Measurements from ENCODE around the gene CHRNE. TPM values are rescaled to one million over a fixed set of nuclear protein-coding genes. Genes with fewer than 3 reads are reported as not detected.

The CHRNE gene
- total and polyA plus RNA-seq, 2 of the 13 experiments (the other 11 are each of a cell fraction or from before 2014, with no cell fraction given), result 0.53 to 0.59 TPM

GRCh38 chr17:4908301-4908700 lies 5.4 kb upstream of the CHRNE start (continued):
- TF ChIP-seq MXD1 (CRISPR knock-in tag; IDR thresholded peaks at IDR 0.05) (no peak), HIVEP1 (CRISPR knock-in tag; IDR thresholded peaks at IDR 0.05) (no peak), ZGPAT (CRISPR knock-in tag; IDR thresholded peaks at IDR 0.05) (peak; percentile 43; the same call in 1 of the 2 replicates), TEAD3 (CRISPR knock-in tag; optimal IDR thresholded peaks at IDR 0.05; ENCODE audit: borderline replicate concordance) (peak; percentile 83), KLF12 (CRISPR knock-in tag; IDR thresholded peaks at IDR 0.05; ENCODE audit: borderline replicate concordance) (no peak), THAP11 (CRISPR knock-in tag; IDR thresholded peaks at IDR 0.05) (no peak), RBAK (CRISPR knock-in tag; IDR thresholded peaks at IDR 0.05) (no peak), ZNF431 (CRISPR knock-in tag; IDR thresholded peaks at IDR 0.05; ENCODE audit: borderline replicate concordance, low read depth) (no peak), HDAC6 (IDR thresholded peaks at IDR 0.05; ENCODE audit: low read depth, low read length) (no peak), PRDM15 (CRISPR knock-in tag; IDR thresholded peaks at IDR 0.05) (no peak), ZBTB10 (CRISPR knock-in tag; IDR thresholded peaks at IDR 0.05; ENCODE audit: borderline replicate concordance) (no peak)
- TF ChIP-seq, protein P1, sequence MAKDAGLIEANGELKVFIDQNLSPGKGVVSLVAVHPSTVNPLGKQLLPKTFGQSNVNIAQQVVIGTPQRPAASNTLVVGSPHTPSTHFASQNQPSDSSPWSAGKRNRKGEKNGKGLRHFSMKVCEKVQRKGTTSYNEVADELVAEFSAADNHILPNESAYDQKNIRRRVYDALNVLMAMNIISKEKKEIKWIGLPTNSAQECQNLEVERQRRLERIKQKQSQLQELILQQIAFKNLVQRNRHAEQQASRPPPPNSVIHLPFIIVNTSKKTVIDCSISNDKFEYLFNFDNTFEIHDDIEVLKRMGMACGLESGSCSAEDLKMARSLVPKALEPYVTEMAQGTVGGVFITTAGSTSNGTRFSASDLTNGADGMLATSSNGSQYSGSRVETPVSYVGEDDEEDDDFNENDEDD (CRISPR knock-in tag; IDR thresholded peaks at IDR 0.05; ENCODE audit: borderline replicate concordance), result peak; percentile 49; the same call in 1 of the 2 replicates
- TF ChIP-seq, protein P2, sequence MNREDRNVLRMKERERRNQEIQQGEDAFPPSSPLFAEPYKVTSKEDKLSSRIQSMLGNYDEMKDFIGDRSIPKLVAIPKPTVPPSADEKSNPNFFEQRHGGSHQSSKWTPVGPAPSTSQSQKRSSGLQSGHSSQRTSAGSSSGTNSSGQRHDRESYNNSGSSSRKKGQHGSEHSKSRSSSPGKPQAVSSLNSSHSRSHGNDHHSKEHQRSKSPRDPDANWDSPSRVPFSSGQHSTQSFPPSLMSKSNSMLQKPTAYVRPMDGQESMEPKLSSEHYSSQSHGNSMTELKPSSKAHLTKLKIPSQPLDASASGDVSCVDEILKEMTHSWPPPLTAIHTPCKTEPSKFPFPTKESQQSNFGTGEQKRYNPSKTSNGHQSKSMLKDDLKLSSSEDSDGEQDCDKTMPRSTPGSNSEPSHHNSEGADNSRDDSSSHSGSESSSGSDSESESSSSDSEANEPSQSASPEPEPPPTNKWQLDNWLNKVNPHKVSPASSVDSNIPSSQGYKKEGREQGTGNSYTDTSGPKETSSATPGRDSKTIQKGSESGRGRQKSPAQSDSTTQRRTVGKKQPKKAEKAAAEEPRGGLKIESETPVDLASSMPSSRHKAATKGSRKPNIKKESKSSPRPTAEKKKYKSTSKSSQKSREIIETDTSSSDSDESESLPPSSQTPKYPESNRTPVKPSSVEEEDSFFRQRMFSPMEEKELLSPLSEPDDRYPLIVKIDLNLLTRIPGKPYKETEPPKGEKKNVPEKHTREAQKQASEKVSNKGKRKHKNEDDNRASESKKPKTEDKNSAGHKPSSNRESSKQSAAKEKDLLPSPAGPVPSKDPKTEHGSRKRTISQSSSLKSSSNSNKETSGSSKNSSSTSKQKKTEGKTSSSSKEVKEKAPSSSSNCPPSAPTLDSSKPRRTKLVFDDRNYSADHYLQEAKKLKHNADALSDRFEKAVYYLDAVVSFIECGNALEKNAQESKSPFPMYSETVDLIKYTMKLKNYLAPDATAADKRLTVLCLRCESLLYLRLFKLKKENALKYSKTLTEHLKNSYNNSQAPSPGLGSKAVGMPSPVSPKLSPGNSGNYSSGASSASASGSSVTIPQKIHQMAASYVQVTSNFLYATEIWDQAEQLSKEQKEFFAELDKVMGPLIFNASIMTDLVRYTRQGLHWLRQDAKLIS (CRISPR knock-in tag; IDR thresholded peaks at IDR 0.05), result no peak
- TF ChIP-seq, protein P3, sequence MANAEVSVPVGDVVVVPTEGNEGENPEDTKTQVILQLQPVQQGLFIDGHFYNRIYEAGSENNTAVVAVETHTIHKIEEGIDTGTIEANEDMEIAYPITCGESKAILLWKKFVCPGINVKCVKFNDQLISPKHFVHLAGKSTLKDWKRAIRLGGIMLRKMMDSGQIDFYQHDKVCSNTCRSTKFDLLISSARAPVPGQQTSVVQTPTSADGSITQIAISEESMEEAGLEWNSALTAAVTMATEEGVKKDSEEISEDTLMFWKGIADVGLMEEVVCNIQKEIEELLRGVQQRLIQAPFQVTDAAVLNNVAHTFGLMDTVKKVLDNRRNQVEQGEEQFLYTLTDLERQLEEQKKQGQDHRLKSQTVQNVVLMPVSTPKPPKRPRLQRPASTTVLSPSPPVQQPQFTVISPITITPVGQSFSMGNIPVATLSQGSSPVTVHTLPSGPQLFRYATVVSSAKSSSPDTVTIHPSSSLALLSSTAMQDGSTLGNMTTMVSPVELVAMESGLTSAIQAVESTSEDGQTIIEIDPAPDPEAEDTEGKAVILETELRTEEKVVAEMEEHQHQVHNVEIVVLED (CRISPR knock-in tag; IDR thresholded peaks at IDR 0.05; ENCODE audit: borderline replicate concordance), result peak; percentile 37; the same call in 1 of the 2 replicates
